ENCODE results near the gene P2RX1.

DNA sequence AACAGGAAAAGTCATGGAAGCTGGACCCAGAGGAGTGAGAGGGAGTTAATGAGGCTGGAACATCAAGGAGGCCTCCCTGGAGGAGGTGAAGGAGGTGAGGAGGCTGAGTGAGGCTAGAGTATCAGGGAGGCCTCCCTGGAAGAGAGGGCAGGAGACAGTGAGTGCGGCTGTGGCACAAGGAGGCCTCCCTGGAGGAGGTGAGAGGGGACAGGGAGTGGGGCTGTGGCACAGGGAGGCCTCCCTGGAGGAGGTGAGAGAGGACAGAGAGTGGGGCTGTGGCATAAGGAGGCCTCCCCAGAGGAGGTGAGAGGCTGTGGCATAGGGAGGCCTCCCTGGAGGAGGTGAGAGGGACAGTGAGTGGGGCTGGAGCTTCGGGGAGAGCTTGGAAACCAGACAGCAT, 28.9 kb downstream of the P2RX1 start:
- TF ChIP-seq, protein P1, sequence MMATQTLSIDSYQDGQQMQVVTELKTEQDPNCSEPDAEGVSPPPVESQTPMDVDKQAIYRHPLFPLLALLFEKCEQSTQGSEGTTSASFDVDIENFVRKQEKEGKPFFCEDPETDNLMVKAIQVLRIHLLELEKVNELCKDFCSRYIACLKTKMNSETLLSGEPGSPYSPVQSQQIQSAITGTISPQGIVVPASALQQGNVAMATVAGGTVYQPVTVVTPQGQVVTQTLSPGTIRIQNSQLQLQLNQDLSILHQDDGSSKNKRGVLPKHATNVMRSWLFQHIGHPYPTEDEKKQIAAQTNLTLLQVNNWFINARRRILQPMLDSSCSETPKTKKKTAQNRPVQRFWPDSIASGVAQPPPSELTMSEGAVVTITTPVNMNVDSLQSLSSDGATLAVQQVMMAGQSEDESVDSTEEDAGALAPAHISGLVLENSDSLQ (IDR thresholded peaks at IDR 0.05): no peak
- no peak for TF ChIP-seq FOXM1 (IDR thresholded peaks at IDR 0.05; ENCODE audit: borderline replicate concordance)
- no peak for TF ChIP-seq BHLHE40 (IDR thresholded peaks at IDR 0.05; ENCODE audit: borderline replicate concordance)
- TF ChIP-seq CTBP1 (IDR thresholded peaks at IDR 0.05; ENCODE audit: borderline replicate concordance): no peak
- no peak for TF ChIP-seq SUZ12 (IDR thresholded peaks at IDR 0.05)
- no peak for TF ChIP-seq ZNF384 (IDR thresholded peaks at IDR 0.05)
- no peak for TF ChIP-seq NFRKB (IDR thresholded peaks at IDR 0.05)
- TF ChIP-seq ELF4 (IDR thresholded peaks at IDR 0.05): no peak

Measured in HEK293T (cell line).